B cell (primary cell): Measurements from ENCODE around the gene CFAP97D2. TPM values are rescaled to one million over a fixed set of nuclear protein-coding genes. Genes with fewer than 3 reads are reported as not detected.

Experiments used
- ATAC-seq: fragments of 200-7000 bp; cut with Tn5 transposase; one replicate; pipeline ENCODE4 v1.10.0; 2021; ENCODE audit warnings: low read depth, mild to moderate bottlenecking, moderate number of reproducible peaks, moderate library complexity
- CTCF ChIA-PET: fragments of 350-600 bp; sonication (Branson Sonifier 250); formaldehyde crosslinking; loops from one replicate; lab custom pipeline; 2021; ENCODE audit warnings: antibody characterized with exemption, inconsistent platforms; lab: Charles Lee
- POLR2A ChIA-PET: fragments of 350-600 bp; sonication (Branson Sonifier 250); formaldehyde crosslinking; loops from one replicate; lab custom pipeline; 2021; ENCODE audit warnings: antibody characterized with exemption; lab: Charles Lee
- DNase-seq: peaks from one replicate; pipeline ENCODE4 v3.0.0; 2013
- H2AFZ ChIP-seq: 2 replicates; pipeline ENCODE4 v1.6.1; 2012; ENCODE audit warnings: mild to moderate bottlenecking, low read depth, low read length; ENCODE audit not compliant: insufficient read depth, poor library complexity, severe bottlenecking
- H3K27ac ChIP-seq, 2 donors: 1 replicate in 1 of 2; 2 replicates in 1 of 2; pipeline ENCODE4 v1.5.1; 2012 to 2013; ENCODE audit warnings: low read length in 2 of 2, mild to moderate bottlenecking in 2 of 2, moderate library complexity in 1 of 2
- H3K27me3 ChIP-seq, 4 experiments: fragments of 200-600 bp in 1 of 4; sonication (generic) in 1 of 4; replicated peaks in 1 of 4; 1 replicate in 2 of 4; 2 replicates in 2 of 4; pipeline versions ENCODE4 v1.6.1 to v1.7.0; 2013 to 2016; ENCODE audit warnings: low read length in 3 of 4, mild to moderate bottlenecking in 2 of 4, mixed read lengths in 1 of 4, moderate library complexity in 1 of 4; ENCODE audit not compliant: insufficient read depth in 4 of 4, control insufficient read depth in 3 of 4; ENCODE audit errors: control extremely low read depth in 1 of 4
- H3K36me3 ChIP-seq, 2 experiments: replicated peaks in 1 of 2; 1 replicate in 1 of 2; 2 replicates in 1 of 2; pipeline versions ENCODE4 v1.6.1 to v1.7.1; 2013; ENCODE audit warnings: low read length in 1 of 2; ENCODE audit not compliant: insufficient read depth in 2 of 2, control insufficient read depth in 1 of 2; ENCODE audit errors: control extremely low read depth in 1 of 2, extremely low read depth in 1 of 2
- H3K4me1 ChIP-seq, 2 donors: fragments of 200-600 bp in 1 of 2; sonication (generic) in 1 of 2; 1 replicate in 1 of 2; 2 replicates in 1 of 2; pipeline versions ENCODE4 v1.5.1 to v1.6.1; 2013 to 2017; ENCODE audit warnings: low read length in 2 of 2; ENCODE audit not compliant: control insufficient read depth in 2 of 2, insufficient read depth in 2 of 2
- H3K4me2 ChIP-seq: replicated peaks from 2 replicates; pipeline ENCODE3; 2012; ENCODE audit warnings: mild to moderate bottlenecking, low read depth, low read length; ENCODE audit not compliant: poor library complexity, severe bottlenecking
- H3K4me3 ChIP-seq, 5 experiments: fragments of 200-600 bp in 1 of 5; sonication (generic) in 1 of 5; 1 replicate in 3 of 5; 2 replicates in 2 of 5; pipeline versions ENCODE4 v1.5.1 to v1.7.0; 2011 to 2016; ENCODE audit warnings: low read length in 4 of 5, mild to moderate bottlenecking in 4 of 5, low read depth in 2 of 5, control low read depth in 1 of 5, moderate library complexity in 1 of 5; ENCODE audit not compliant: insufficient read depth in 1 of 5; ENCODE audit errors: control extremely low read depth in 1 of 5, extremely low read depth in 1 of 5
- H3K79me2 ChIP-seq: fragments of 200-600 bp; sonication (generic); one replicate; pipeline ENCODE4 v1.6.0; 2016; ENCODE audit warnings: low read length; ENCODE audit not compliant: control insufficient read depth, insufficient read depth
- H3K9ac ChIP-seq: fragments of 200-600 bp; sonication (generic); 2 replicates; pipeline ENCODE4 v1.6.1; 2017; ENCODE audit warnings: mild to moderate bottlenecking, low read length, moderate library complexity
- H3K9me3 ChIP-seq, 3 donors: one replicate each; pipeline versions ENCODE4 v1.6.1 to v1.7.1; 2013; ENCODE audit warnings: low read length in 2 of 3; ENCODE audit not compliant: control insufficient read depth in 2 of 3, insufficient read depth in 1 of 3; ENCODE audit errors: control extremely low read depth in 1 of 3
- H4K20me1 ChIP-seq: 2 replicates; pipeline ENCODE4 v1.6.0; 2012; ENCODE audit warnings: mild to moderate bottlenecking, low read length; ENCODE audit not compliant: insufficient read depth, control insufficient read depth, poor library complexity, severe bottlenecking
- H3K27ac Mint-ChIP-seq: one replicate; pipeline ENCODE4 v1.8.0; 2021; ENCODE audit warnings: mixed read lengths
- H3K27me3 Mint-ChIP-seq: one replicate; pipeline ENCODE4 v1.8.0; 2021; ENCODE audit warnings: mixed read lengths
- H3K4me1 Mint-ChIP-seq: one replicate; pipeline ENCODE4 v1.8.0; 2021; ENCODE audit warnings: mixed read lengths
- H3K4me3 Mint-ChIP-seq: one replicate; pipeline ENCODE4 v1.8.0; 2021; ENCODE audit warnings: mixed read lengths
- H3K9me3 Mint-ChIP-seq: one replicate; pipeline ENCODE4 v1.8.0; 2022; ENCODE audit warnings: mixed read lengths; ENCODE audit not compliant: insufficient read depth
- CTCF ChIP-seq: fragments of 200-600 bp; IDR thresholded peaks from one replicate; pipeline ENCODE4 v1.8.0; 2022; ENCODE audit warnings: antibody characterized with exemption, mild to moderate bottlenecking
- EZH2 ChIP-seq: IDR thresholded peaks from 2 replicates; pipeline ENCODE4 v1.6.1; 2012; ENCODE audit warnings: borderline replicate concordance, low read depth, mild to moderate bottlenecking, moderate library complexity, low read length; ENCODE audit not compliant: insufficient read depth, poor library complexity, severe bottlenecking
- WGBS: methylation state at CpG from one replicate; pipeline ENCODE4 v1.1.5; 2013; ENCODE audit warnings: missing lambda C conversion rate; ENCODE audit not compliant: insufficient coverage; 5-methylcytosine and 5-hydroxymethylcytosine counted together
- intact Hi-C: fragments of 100-400 bp; cut with micrococcal nuclease; formaldehyde crosslinking; loops from one replicate; pipeline ENCODE4 v1.10.0; 2022
- polyA plus RNA-seq: library from polyadenylated mRNA; depleted of rRNA; stranded (reverse); fragments of >200 nt; gene quantifications from 2 replicates; pipeline ENCODE4 v1.2.3, GENCODE V29; 2012
- total RNA-seq, 2 donors: library from RNA; stranded (reverse); fragments of 120-200 nt in 1 of 2; gene quantifications; 1 replicate in 1 of 2; 2 replicates in 1 of 2; pipeline versions ENCODE4 v1.2.3 to v1.2.4, GENCODE V29; 2013 to 2022

CFAP97D2 gene
- total and polyA plus RNA-seq, 2 donors (not counting 1 experiment from before 2014, with no cell fraction given): 0.09 to 0.22 TPM

GRCh38 chr13:114222461-114222968 lies 43.5 kb downstream of the CFAP97D2 start:
- DNase-seq: peak; percentile 58
- no peak overlapping the region for H3K27ac ChIP-seq

More at GRCh38 chr13:114222461-114222968, 43.5 kb downstream of the CFAP97D2 start:
- Histone ChIP-seq H3K4me1 (peaks cover 19 to 25% of the 10 kb centered on the region in 2 donors), H3K4me2 (peak overlapping the region; percentile 66), H3K4me3 (no peak overlapping the region), H3K9ac (no peak overlapping the region), H3K36me3 (no peaks in the 10 kb centered on the region), H3K9me3 (no peaks in the 10 kb centered on the region), H4K20me1 (no peaks in the 10 kb centered on the region), H3K79me2 (no peaks in the 10 kb centered on the region), H2AFZ (peak overlapping the region; percentile 59), H3K27me3 (peaks cover 0 to 3% (median 0%) of the 10 kb centered on the region in 4 experiments)
- Mint-ChIP-seq H3K4me1 (peaks cover 27% of the 10 kb centered on the region), H3K27ac (peak overlapping the region; percentile 74), H3K4me3 (peak overlapping the region; percentile 32), H3K9me3 (no peaks in the 10 kb centered on the region), H3K27me3 (peaks cover 7% of the 10 kb centered on the region)
- ChIA-PET POLR2A (interaction anchor here (0.6 kb wide), 1 partner anchor 197 kb away, joined by 4 read pairs; no protein-coding TSS in a partner anchor), CTCF (interaction anchor here (0.8 to 2.4 kb wide), 10 partner anchors 9 to 408 kb away, joined by 3 to 10 read pairs (median 3); no protein-coding TSS in a partner anchor)
- TF ChIP-seq EZH2: no peak
- TF ChIP-seq CTCF: no peak
- 2% methylated on average over 8 of the region's 9 CpGs for WGBS
- ATAC-seq: no peak
- intact Hi-C loops: no loop called here
